NCI-H1436 treated with DMSO at 0.1 percent for 48 hours (cell line): Measurements from ENCODE around the gene PODXL.
A peak's percentile ranks its signal among the peaks of the same experiment; 100 is the strongest.
"Not testable (repeated sequence)": the region's sequence is repeated elsewhere in the genome, so short reads cannot be mapped to it uniquely, and the experiment has no call there.

ENCODE experiments used
- DNase-seq: peaks from one replicate; lab custom pipeline; 2025; lab: John Stamatoyannopoulos, UW

PODXL gene

GRCh38 chr7:131536361-131536849 lies 20.0 kb downstream of the PODXL start:
- no peak for DNase-seq

- no peak for DNase-seq
These were observed 22.6 kb downstream of the PODXL start for GRCh38 chr7:131533566-131534561.

- DNase-seq = no peak
These were observed 23.3 kb downstream of the PODXL start for GRCh38 chr7:131533151-131533559.

DNA sequence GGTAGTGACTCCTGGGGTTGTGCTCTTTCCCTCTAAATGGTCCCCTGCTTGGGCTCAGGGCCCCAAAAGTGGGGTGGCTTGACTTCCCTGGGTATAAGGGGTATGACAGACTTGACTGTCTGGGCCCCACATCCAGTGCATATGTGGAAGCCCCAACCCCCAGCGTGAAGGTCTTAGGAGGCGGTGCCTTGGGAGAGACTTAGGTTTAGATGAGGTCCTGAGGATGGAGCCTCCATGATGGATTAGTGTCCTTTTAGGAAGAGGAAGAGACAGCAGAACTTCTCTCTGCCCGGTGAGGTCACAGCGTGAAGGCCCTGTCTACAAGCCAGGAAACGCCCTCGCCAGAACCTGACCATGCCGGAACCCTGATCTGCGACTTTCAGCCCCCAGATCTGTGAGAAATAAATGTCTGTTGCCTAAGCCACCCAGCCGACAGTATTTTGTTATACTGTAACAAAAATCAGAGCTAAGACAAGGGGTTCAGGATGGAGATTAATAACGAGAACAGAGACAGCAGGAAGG lies 23.8 kb downstream of the PODXL start:
- no peak for DNase-seq

DNA sequence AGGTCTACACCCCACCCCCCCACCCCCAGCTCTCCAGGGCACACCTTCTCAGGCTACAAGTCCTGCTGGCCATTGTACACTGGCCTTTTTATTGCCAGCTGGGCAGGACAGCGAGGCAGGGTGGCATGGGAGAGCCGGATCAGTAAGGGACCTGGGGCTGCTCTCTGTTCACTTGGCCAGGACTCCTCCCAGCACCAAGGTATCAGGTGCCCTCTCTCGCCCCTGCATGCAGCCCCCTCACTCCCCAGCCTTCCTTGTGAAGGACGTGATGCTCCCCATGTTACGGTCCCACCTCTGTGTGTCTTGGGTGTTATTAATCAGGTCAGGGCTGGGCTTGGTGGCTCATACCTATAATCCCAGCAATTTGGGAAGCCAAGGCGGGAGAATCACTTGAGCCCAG lies 26.3 kb downstream of the PODXL start:
- no peak for DNase-seq

DNA sequence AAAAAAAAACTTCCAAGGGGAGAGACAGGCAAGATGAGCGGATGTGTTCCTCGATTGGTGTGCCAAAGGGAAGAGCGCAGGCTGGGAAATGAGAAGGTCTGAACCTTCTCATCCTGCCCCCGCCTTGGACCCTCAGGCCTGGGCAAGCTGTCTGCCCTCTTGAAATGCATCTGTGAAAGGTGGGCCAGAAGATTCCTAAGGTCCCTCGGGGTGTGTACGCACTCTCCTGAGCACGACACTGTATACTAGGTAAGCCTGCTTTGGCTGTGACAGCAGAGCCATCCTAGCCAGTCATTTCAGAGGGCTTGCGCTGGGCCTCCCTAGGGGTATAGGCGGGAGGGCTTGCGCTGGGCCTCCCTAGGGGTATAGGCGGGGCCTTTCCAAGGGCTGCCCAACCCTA lies 26.8 kb downstream of the PODXL start:
- DNase-seq = no peak

- DNase-seq = no peak
These were observed 27.2 kb downstream of the PODXL start for GRCh38 chr7:131529179-131529578.

DNA sequence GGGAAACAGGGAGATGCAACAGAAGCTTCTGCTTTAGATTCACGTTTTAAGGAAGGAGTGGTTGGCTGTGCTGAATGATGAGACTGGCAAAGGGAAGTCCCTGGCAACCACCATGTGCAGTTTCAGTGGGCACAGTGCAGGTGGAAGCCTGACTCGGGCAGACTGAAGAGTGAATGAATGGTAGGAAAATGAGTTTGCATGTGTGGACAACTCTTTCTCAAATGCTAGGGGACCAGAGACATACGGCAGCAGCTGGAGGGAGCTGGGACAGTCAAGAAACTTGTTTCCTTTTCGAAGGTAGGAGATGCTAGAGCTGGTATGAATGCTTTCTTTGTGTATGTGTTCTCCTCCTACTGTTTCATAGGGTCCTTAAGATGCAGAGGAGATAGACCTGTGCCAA lies 29.0 kb downstream of the PODXL start:
- no peak for DNase-seq

DNA sequence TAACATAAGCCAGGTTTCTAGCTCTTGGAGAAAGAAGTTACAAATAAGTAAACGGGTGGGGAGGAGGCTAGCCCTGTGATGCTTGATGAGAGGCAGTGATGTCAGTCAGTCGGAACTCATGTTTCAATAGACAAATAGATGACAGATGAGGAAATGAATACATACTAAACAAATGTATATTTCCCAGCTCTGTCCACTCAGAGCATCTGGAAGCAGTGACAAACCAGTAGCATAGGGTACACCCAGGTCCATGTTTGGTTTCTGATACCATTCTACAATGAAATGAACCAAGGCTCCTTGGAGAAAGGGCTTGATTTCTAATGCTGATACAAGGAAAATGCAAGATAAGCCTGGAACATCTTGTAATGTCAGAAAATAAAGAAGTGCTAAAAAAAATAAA lies 30.6 kb downstream of the PODXL start:
- no peak for DNase-seq

DNA sequence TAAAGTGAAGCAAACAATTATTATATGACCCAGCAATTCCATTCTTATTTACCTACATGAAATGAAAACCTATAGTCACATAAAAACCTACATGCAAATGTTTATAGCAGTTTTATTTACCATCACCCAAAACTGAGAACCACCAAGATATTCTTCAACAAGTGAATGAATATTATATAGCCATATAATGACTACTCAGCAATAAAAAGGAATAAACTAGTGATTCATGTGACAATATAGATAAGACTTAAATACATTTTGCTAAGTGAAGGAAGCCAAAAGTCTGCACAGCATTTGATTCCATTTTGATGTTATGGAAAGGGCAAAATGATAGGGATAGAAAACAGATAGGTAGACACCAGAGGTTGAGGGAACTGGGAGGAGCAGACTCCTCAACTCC lies 31.7 kb downstream of the PODXL start:
- no peak for DNase-seq

GRCh38 chr7:131524115-131524514 lies 32.3 kb downstream of the PODXL start:
- no peak for DNase-seq

DNA sequence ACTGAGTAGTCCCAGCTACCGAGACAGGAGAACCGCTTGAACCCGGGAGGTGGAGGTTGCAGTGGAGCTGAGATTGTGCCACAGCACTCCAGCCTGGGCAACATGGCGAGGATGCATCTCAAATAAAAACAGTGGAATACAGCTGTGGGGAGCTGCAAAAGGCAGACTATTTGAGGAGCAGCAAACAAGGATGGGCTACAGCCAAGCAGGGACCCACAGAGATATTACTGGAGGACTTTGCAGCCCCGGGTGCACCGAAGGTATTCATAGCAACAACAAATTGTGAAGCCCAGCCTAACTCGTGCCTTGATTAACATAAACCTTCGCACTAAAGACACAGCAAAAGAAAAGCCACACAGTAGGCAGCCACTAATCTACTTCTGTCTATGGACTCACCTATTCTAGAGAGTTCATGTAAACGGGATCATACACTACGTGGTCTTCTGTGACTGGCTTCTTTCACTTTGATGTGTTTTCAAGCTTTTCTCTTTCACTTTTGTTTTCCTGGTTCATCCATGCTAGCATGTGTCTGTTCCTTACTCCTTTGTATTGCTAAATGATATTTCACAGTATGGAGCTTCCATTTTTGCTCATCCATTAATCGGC lies 34.0 kb downstream of the PODXL start:
- no peak for DNase-seq

GRCh38 chr7:131521651-131522163 lies 34.7 kb downstream of the PODXL start:
- no peak for DNase-seq

GRCh38 chr7:131518626-131519025 lies 37.8 kb downstream of the PODXL start:
- DNase-seq = no peak

- DNase-seq = no peak
These were observed 39.1 kb downstream of the PODXL start for GRCh38 chr7:131517218-131517923.

GRCh38 chr7:131515471-131515870 lies 41.0 kb downstream of the PODXL start:
- not testable (repeated sequence) for DNase-seq

- peak; percentile 53 for DNase-seq
These were observed 43.0 kb downstream of the PODXL start for GRCh38 chr7:131513245-131514061.

DNA sequence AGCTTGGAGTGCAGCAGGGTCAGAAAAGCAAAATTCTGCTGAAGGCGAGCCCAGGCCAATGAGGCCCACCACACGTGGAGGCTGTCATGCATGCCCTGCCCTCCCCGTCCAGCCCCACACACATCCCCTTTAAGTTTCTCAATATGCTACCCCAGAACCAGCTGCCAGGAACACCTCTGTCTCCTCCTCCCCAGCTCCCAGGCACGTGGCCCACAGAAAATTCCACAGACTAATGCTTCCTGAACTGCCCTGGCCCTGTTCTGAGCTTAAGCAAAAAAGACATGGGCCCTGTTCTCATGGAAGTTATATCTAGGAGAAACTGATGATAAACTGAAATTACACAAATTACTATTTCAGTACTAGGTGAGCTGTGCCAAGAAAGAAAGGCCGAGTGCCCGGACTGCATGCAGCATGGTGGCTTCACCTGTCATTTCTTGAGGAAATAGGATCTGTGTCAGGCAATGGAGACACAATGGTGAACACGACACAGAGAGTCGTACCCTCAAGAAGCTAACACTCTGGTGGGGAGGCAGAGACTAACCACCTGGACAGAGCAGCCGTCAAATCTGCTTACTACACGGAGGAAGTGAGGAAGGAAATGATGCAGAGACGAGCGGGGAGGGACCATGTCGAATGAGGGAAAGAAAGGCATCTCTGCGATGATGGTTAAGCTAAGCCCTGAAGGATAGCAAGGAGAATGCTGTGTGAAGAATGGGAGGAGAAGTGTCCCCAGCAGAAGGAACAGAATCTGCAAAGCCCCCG lies 44.5 kb downstream of the PODXL start:
- no peak for DNase-seq

GRCh38 chr7:131511071-131511470 lies 45.4 kb downstream of the PODXL start:
- no peak for DNase-seq

- DNase-seq = no peak
These were observed 46.6 kb downstream of the PODXL start for GRCh38 chr7:131509781-131510180.
